NB4 (cell line): ENCODE results near the gene CDH4.

Experiments used
- DNase-seq: peaks from one replicate; pipeline ENCODE4 v3.0.0; 2010; ENCODE audit warnings: low read depth
- H3K4me3 ChIP-seq: one replicate; pipeline ENCODE4 v1.5.1; 2011; ENCODE audit warnings: mild to moderate bottlenecking, low read depth, low read length, moderate library complexity
- MYC ChIP-seq: IDR thresholded peaks from 2 replicates; pipeline ENCODE4 v1.6.1; 2011; ENCODE audit warnings: low read depth, low read length
- POLR2A ChIP-seq: IDR thresholded peaks from 2 replicates; pipeline ENCODE4 v1.6.1; 2011; ENCODE audit warnings: mild to moderate bottlenecking; ENCODE audit not compliant: insufficient read length; ENCODE audit errors: extremely low read depth
- TF ChIP-seq, protein P1 (sequence below): IDR thresholded peaks from 2 replicates; pipeline ENCODE4 v1.6.1; 2011; ENCODE audit warnings: low read depth, low read length
- TF ChIP-seq, protein P2 (sequence below): IDR thresholded peaks from one replicate; pipeline ENCODE4 v1.5.1; 2012; ENCODE audit warnings: low read depth, low read length

Gene CDH4

DNA sequence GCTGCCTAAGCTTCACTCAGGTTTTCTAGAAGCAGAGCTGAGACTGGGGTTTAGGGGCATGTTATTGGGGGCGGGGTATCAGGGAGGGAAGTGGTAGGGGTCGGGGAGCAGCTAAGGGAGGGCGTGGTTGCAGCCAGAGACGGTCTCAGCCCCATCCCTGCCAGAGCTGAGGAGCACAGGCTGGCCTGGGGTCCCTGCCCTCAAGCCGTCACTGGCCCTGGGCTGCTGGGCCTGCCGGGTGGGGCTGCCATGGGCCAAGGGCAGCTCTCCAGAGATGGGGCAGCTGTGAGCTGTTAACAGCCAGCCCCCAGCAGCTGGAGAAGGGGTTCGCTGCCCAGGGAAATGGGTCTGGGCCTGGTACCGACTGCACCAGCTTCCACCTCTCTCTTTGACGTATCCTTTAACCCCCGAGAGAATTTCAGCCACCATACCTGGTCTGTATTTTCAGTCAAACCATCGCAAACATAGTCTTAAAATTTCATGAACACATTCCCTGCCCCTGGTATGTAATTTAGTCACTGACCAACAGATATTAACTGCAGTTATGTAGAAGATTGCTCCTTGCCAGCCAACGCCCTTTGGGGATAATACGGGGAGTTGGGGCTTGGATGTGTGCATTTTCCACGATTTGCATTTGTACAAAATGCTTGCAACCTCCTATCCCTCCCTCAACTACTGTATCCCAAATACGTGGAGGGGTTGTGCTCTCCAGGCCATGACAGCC is 560.2 kb downstream of the CDH4 start:
- H3K4me3 ChIP-seq: no peak overlapping the region
- DNase-seq: no peak
- TF ChIP-seq MYC: no peak
- no peak for TF ChIP-seq POLR2A
- TF ChIP-seq, protein P1, sequence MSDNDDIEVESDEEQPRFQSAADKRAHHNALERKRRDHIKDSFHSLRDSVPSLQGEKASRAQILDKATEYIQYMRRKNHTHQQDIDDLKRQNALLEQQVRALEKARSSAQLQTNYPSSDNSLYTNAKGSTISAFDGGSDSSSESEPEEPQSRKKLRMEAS: no peak
- TF ChIP-seq, protein P2, sequence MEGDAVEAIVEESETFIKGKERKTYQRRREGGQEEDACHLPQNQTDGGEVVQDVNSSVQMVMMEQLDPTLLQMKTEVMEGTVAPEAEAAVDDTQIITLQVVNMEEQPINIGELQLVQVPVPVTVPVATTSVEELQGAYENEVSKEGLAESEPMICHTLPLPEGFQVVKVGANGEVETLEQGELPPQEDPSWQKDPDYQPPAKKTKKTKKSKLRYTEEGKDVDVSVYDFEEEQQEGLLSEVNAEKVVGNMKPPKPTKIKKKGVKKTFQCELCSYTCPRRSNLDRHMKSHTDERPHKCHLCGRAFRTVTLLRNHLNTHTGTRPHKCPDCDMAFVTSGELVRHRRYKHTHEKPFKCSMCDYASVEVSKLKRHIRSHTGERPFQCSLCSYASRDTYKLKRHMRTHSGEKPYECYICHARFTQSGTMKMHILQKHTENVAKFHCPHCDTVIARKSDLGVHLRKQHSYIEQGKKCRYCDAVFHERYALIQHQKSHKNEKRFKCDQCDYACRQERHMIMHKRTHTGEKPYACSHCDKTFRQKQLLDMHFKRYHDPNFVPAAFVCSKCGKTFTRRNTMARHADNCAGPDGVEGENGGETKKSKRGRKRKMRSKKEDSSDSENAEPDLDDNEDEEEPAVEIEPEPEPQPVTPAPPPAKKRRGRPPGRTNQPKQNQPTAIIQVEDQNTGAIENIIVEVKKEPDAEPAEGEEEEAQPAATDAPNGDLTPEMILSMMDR: no peak

GRCh38 chr20:61812845-61813485 is 560.9 kb downstream of the CDH4 start:
- TF ChIP-seq POLR2A (no peak), MYC (no peak)
- TF ChIP-seq, protein P2: no peak
- TF ChIP-seq, protein P1: no peak
- no peak for DNase-seq
- H3K4me3 ChIP-seq: no peak overlapping the region

- TF ChIP-seq, protein P1: no peak
- TF ChIP-seq, protein P2: no peak
- TF ChIP-seq MYC: no peak
- no peak for TF ChIP-seq POLR2A
- no peak for DNase-seq
- no peak overlapping the region for H3K4me3 ChIP-seq
These were observed 561.7 kb downstream of the CDH4 start for GRCh38 chr20:61813791-61814190.

DNA sequence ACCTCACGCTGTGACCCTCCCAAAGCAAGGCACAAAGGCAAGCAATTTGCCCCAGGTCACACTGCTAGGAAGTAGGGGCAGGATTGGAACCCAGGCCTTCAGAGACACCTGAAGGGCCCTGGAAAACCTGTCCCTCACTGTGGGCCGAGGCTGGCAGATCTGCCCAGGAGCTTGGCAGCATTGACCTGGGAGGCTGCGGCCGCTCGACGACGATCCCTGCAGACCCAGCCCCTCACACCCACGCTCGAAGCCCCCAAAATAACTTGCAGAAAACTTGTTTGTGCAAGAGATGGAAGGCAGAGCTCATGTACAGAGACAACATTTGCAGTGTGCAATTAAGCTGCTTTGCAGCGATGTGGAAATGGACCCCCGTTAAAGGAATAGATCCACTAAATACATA is 562.2 kb downstream of the CDH4 start:
- TF ChIP-seq POLR2A: no peak
- TF ChIP-seq, protein P1: no peak
- TF ChIP-seq, protein P2: no peak
- TF ChIP-seq MYC: no peak
- DNase-seq: no peak
- H3K4me3 ChIP-seq: no peak overlapping the region

DNA sequence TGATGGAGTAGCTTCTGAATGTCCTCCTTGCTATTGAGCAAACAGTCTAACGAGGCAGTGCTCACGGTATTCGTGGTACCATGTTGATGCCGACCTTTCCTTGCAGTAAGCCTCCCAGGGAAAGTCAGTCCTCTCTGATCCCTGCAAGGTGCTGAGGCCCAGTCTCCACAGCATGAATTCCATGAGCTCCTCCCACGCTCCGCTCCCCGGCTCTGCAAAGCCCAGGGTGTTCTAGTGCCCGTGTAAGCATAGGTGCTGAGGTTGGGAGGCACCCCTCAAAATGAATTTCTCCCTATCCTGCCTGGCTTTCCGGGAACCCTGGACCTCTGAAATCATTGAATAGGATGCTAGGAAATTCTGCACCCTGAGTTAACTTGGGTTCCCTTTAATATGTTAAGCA is 562.7 kb downstream of the CDH4 start:
- DNase-seq: no peak
- no peak overlapping the region for H3K4me3 ChIP-seq
- no peak for TF ChIP-seq POLR2A
- no peak for TF ChIP-seq MYC
- TF ChIP-seq, protein P1: no peak
- TF ChIP-seq, protein P2: no peak

DNA sequence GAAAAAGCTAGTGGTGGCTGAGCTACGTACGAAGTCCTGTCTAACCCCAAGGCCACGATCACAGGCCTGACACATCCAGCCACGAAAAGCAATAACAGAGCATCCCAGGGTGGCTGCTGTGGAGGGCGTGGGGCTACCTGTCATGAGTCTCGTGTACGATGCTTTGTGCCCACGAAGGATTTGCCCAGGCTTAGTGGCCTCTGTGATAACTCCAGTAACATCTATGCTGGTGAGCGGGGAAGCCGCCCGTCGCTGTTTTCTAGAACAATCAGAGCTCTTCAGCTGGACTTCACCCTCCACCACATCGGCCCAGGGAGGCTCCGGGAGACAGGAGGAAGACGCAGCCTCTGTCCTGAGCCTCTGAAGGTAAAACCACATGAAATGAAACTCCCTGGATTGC is 563.1 kb downstream of the CDH4 start:
- H3K4me3 ChIP-seq: no peak overlapping the region
- TF ChIP-seq MYC (no peak), POLR2A (no peak)
- TF ChIP-seq, protein P2: no peak
- TF ChIP-seq, protein P1: no peak
- no peak for DNase-seq
